ENCODE results near the gene STIM2.

STIM2 gene

DNA sequence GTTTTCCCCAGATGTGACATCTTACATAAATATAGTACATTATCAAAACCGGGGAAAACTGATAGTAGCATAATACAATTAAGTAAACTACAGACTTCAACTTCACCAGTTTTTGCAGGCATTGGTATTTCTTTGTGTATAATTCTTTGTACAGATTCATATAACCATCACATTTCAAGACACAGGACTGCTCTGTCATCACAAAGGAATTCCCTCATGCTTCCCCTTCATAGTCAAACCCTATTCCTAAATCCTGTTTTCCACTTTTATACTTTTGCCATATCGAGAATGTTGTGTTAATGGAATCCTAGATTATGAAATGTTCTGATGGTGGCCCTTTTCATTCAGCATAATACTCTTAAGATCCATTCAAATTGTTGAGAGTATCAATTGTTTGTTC lies 36.0 kb downstream of the STIM2 start:
- H3K4me3 ChIP-seq (replicated peaks; ENCODE audit: low read depth, low read length) = no peak overlapping the region
- TF ChIP-seq, protein P1, sequence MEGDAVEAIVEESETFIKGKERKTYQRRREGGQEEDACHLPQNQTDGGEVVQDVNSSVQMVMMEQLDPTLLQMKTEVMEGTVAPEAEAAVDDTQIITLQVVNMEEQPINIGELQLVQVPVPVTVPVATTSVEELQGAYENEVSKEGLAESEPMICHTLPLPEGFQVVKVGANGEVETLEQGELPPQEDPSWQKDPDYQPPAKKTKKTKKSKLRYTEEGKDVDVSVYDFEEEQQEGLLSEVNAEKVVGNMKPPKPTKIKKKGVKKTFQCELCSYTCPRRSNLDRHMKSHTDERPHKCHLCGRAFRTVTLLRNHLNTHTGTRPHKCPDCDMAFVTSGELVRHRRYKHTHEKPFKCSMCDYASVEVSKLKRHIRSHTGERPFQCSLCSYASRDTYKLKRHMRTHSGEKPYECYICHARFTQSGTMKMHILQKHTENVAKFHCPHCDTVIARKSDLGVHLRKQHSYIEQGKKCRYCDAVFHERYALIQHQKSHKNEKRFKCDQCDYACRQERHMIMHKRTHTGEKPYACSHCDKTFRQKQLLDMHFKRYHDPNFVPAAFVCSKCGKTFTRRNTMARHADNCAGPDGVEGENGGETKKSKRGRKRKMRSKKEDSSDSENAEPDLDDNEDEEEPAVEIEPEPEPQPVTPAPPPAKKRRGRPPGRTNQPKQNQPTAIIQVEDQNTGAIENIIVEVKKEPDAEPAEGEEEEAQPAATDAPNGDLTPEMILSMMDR (IDR thresholded peaks at IDR 0.05; ENCODE audit: low read length, missing control alignments) = no peak
- DNase-seq (ENCODE audit: low read depth) = peak; percentile 42

DNA sequence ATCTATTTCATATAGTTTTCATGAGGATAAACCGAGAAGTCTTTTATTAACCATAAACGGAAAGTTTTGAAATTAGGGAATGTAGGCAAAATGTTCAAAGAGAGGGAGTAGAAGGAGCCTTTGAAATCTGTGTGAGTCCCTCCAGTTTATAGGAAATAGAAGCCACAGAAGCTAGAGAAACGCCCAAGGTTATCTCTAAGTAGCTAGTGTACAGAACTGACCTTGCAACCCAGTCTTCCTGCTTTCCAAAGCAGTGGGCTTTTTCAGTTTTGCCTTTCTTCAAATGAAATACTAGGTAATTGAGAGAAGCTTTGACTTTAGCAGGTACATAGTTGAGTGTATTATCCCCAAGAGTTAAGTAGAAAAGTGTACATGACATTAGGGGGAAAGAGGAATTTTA lies 39.4 kb downstream of the STIM2 start:
- DNase-seq (ENCODE audit: low read depth) = peak; percentile 3
- TF ChIP-seq, protein P1 (IDR thresholded peaks at IDR 0.05; ENCODE audit: low read length, missing control alignments) = no peak
- no peak overlapping the region for H3K4me3 ChIP-seq (replicated peaks; ENCODE audit: low read depth, low read length)

DNA sequence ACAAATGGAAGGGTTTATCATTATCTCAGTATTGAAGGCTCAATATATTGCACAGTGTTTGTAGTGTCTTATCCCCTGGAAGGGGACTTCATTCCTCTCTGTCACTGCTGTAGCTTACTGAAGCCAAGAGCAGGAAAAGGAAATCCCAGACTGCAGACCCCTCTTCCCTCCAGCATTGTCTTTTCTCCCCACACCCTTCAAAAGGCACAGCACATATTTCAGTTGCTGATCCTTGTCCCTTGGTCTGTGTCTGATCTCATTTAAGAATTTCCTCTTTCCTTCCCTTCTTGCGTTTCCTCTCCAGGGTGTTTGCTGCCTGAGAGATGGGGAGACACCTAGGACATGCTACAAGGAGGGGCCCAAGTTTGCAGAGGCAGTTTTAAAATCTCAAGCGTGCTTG lies 40.1 kb downstream of the STIM2 start:
- DNase-seq (ENCODE audit: low read depth) = no peak
- TF ChIP-seq, protein P1 (IDR thresholded peaks at IDR 0.05; ENCODE audit: low read length, missing control alignments) = no peak
- H3K4me3 ChIP-seq (replicated peaks; ENCODE audit: low read depth, low read length) = no peak overlapping the region

DNA sequence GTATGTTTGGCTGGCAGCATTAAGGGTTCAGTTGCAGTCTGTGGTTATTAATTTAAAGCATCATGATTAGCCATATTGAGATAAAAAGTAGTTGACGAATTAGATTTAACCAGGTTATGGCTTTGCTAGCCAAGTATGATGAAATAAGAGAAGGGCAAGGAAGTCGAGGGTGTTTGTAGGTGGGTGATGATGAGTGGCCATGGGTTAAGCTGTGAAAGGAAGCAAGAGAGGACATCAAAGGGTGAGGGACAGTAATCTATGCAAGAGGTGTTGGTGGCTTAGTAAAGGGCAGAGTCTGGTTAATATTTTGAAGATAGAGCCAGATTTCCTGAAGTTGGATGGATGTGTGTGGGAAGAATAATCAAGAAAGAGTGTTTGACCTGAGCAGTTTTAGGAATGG lies 44.5 kb downstream of the STIM2 start:
- no peak for DNase-seq (ENCODE audit: low read depth)
- TF ChIP-seq, protein P1 (IDR thresholded peaks at IDR 0.05; ENCODE audit: low read length, missing control alignments) = no peak
- no peak overlapping the region for H3K4me3 ChIP-seq (replicated peaks; ENCODE audit: low read depth, low read length)

DNA sequence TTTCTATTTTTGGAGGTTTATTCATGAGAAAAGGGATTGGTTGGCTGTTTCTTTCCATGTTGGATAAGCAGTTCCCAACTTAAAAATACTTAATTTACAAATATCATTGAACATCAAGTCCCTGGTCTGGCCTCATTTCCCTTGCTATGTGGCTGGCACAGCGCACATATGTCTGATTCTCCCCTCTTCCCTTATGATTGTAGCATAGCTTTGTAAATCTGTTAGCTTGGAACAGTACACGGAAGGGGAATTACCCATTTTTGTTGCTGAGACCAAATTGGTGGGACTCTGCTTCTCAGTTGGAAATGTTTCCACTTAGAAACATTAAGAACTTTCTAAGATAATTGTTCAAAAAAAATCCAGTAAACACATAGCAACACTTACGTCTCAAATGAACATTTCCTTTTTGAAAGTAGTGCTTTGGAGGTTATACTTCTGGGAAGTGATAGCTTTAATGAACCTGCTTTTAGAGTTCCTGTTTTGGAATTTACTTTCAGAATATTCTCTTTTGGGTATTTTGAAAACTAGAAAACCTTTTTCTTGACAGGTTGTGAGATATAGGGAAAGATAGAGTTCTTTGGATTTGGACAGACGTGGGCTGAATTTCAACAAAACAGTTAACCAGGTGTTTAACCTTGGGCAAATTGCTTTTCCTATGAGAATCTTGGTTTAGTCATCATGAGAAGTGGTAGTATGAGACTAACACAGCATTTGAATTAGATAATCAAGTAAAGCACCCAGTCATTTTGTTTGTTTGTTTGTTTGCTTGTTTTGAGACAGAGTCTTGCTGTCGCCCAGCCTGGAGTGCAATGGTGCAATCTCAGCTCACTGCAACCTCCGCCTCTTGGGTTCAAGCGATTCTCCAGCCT lies 47.3 kb downstream of the STIM2 start:
- TF ChIP-seq, protein P1 (IDR thresholded peaks at IDR 0.05; ENCODE audit: low read length, missing control alignments) = no peak
- H3K4me3 ChIP-seq (replicated peaks; ENCODE audit: low read depth, low read length) = no peak overlapping the region
- no peak for DNase-seq (ENCODE audit: low read depth)

DNA sequence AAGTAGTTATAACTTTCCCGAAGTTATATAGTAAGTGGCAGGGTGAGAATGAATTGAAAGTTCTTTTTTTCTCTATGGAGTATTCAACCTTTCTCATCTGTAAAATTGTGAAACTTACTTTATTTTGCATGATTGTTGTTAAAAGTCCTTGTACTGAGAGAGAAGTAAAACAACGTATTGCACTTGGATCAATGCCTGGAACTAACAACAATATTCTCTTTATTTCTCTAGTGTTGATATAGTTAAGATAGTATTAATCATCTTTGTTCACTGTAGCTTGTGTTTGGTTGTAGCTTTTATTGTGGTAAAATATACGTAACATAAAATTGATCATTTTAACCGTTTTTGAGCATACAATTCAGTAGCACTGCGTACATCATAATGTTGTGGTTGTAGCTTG lies 48.7 kb downstream of the STIM2 start:
- peak; percentile 29 for DNase-seq (ENCODE audit: low read depth)
- no peak overlapping the region for H3K4me3 ChIP-seq (replicated peaks; ENCODE audit: low read depth, low read length)
- TF ChIP-seq, protein P1 (IDR thresholded peaks at IDR 0.05; ENCODE audit: low read length, missing control alignments) = no peak

DNA sequence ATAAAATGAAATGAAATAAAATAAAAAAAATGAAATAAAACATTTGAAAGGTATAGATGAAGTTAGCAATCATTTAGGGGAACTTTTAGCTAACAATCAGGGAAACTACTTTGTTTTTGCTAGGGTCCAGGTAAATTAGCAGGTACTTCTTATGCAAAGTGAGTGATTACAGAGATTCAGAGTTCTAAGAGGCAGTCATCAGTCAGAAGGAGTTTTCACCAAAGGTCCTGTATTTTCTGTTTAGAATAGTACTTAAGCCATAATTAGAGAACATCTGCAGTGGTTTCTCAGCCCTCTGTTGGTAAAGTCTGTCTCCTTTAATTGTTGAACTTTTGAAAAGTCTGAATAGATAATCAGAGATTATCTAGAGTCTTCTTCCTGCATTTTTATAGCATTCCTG lies 50.6 kb downstream of the STIM2 start:
- DNase-seq (ENCODE audit: low read depth) = no peak
- H3K4me3 ChIP-seq (replicated peaks; ENCODE audit: low read depth, low read length) = no peak overlapping the region
- TF ChIP-seq, protein P1 (IDR thresholded peaks at IDR 0.05; ENCODE audit: low read length, missing control alignments) = no peak

All from fibroblast of pulmonary artery (primary cell).